Measurements from ENCODE around the gene PAIP2.
"Not testable (repeated sequence)": the region's sequence is repeated elsewhere in the genome, so short reads cannot be mapped to it uniquely, and the experiment has no call there.

The PAIP2 gene

DNA sequence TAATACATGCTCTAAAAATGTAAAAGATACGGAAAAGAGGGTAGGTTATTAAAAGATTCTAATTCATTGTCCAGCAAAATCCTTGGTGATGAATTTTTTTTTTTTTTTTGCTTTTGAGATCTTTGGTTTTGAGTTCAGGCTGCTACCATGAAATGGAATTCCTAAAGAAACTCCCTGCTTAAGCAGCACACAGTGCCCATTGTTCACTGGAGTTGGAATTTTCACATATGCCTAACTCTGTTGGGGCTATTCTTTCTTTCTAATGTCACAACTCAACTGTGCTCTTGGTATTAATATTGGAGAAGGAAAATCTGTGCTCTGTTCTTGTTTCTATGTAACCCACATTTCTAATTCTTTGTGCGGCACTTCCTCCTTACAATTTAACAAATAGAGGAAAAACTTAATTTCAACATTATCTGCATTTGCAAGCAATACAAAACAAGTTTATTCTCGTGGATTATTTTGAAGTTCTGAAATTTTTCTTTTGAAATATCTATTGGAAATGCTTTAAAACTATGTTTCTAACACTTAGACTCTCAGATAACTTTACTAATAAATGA is 26.5 kb upstream of the PAIP2 start:
- no peak for DNase-seq (ENCODE audit: low read depth in 2 of 2)

GRCh38 chr5:139335811-139336210 is 5.8 kb upstream of the PAIP2 start:
- no peak for DNase-seq (ENCODE audit: low read depth in 2 of 2)

GRCh38 chr5:139340051-139340450 is 1.6 kb upstream of the PAIP2 start:
- no peak for DNase-seq (ENCODE audit: low read depth in 2 of 2)

GRCh38 chr5:139341187-139341688 is 416 bp upstream of the PAIP2 start:
- DNase-seq (ENCODE audit: low read depth in 2 of 2) = no peak

DNA sequence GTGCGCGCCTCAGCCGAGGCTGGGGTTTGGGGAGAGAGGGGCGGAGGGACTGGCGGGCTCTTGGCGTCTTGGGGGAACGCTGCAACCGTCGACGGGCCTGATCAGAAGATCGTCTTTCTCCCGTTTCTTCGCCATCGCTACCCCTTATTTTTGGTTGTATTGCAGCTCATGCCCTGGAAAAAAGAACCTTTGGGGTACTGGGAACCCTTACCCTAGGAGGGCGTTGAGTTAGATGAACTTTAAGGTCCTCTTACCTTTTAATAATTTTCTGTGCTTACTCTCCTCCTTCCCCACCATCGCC is 719 bp downstream of the PAIP2 start:
- DNase-seq (ENCODE audit: low read depth in 2 of 2) = peak in 1 of 2 donors; percentile 67

DNA sequence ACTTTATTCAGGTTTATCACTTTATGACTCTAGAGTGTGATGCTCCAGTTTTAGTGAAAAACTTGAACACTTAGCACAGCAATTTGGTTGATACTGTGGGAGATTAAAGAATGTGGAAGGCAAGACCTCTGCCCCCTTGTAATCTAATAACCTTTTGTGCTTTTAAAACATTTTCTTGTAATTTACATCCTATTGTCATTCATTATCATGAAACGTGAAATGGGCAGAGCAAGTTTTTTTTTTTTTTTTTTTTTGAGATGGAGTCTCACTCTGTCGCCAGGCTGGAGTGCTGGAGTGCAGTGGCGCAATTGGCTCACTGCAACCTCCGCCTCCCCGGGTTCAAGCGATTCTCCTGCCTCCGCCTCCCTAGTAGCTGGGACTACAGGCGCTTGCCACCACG is 1.8 kb downstream of the PAIP2 start:
- no peak for DNase-seq (ENCODE audit: low read depth in 2 of 2)

- DNase-seq (ENCODE audit: low read depth in 2 of 2) = no peak
Observed at GRCh38 chr5:139344177-139344576, 2.5 kb downstream of the PAIP2 start.

DNA sequence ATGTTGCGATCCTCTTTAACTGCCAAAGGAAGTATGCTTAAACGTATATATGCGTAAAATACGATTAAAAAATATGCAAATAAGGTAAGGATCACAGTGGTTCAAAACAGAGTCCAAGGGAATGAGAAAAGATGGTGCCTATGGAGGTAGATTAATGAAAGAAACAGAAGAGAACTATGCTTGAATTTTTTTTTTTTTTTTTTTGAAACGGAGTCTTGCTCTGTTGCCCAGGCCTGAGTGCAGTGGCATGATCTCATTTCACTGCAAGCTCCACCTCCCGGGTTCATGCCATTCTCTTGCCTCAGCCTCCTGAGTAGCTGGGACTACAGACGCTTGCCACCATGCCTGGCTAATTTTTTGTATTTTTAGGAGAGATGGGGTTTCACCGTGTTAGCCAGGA is 3.8 kb downstream of the PAIP2 start:
- DNase-seq (ENCODE audit: low read depth in 2 of 2) = not testable (repeated sequence)

DNA sequence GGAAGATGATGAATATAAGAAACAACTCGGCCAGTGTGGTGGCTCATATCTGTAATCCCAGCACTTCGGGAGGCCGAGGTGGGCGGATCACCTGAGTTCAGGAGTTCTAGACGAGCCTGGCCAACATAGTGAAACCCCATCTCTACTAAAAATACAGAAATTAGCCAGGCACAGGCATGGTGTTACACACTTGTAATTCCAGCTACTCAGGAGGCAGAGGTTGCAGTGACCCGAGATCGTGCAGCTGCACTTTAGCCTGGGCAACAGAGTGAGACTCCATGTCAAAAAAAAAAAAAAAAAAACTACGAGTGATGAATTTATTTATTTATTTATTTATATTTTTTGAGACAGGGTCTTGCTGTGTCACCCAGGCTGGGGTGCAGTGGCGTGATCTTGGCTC is 6.2 kb downstream of the PAIP2 start:
- not testable (repeated sequence) for DNase-seq (ENCODE audit: low read depth in 2 of 2)

GRCh38 chr5:139354186-139354585 is 12.5 kb downstream of the PAIP2 start:
- no peak for DNase-seq (ENCODE audit: low read depth in 2 of 2)

GRCh38 chr5:139355900-139356299 is 14.2 kb downstream of the PAIP2 start:
- not testable (repeated sequence) for DNase-seq (ENCODE audit: low read depth in 2 of 2)

- DNase-seq (ENCODE audit: low read depth in 2 of 2) = no peak
Observed at GRCh38 chr5:139358064-139358463, 16.4 kb downstream of the PAIP2 start.

GRCh38 chr5:139360384-139360783 is 18.7 kb downstream of the PAIP2 start:
- no peak for DNase-seq (ENCODE audit: low read depth in 2 of 2)

- DNase-seq (ENCODE audit: low read depth in 2 of 2) = no peak
Observed at GRCh38 chr5:139361835-139362429, 20.3 kb downstream of the PAIP2 start.

DNA sequence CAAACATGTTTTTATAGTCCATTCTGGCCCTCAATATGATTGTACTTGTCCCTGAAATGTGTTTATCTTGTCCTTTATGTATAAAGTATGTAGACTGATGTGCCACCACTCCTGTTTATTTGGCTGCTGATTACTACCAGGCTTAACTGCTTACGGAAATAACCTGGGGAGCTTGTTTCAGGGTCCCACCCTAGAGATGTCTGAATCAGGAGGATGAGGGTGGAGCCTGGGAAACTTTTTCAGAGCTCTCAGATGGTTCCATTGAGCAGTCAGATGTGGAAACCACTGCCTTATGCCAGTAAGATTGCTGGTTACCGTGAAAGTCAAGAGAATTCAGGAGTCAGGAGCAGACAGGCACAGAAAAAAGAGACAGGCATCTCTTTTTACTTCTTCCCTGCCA is 22.3 kb downstream of the PAIP2 start:
- DNase-seq (ENCODE audit: low read depth in 2 of 2) = no peak

DNA sequence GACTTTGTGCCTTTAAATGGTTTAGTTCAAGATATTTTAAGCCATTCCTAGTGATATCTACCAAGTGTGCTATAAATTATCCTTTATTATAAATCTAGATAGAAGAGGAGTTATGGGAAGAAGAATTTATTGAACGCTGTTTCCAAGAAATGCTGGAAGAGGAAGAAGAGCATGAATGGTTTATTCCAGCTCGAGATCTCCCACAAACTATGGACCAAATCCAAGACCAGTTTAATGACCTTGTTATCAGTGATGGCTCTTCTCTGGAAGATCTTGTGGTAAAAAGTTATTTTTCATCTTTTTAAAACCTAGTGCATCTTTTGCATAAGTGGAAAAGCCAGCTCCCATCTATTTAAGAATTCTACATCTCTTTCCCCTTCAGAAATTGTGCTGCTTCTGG is 22.8 kb downstream of the PAIP2 start:
- no peak for DNase-seq (ENCODE audit: low read depth in 2 of 2)

DNA sequence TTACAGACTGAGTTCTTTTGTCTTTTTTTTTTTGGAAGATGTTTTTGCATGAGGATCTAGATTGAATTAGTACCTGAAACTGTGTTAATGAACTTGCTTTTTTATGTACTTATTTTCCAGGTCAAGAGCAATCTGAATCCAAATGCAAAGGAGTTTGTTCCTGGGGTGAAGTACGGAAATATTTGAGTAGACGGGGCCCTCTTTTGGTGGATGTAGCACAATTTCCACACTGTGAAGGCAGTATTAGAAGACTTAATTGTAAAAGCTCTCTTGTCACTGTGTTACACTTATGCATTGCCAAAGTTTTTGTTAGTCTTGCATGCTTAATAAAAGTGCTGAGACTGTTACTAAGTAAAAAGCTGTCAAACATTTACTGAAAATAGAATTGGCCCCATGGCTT is 27.0 kb downstream of the PAIP2 start:
- DNase-seq (ENCODE audit: low read depth in 2 of 2) = no peak

DNA sequence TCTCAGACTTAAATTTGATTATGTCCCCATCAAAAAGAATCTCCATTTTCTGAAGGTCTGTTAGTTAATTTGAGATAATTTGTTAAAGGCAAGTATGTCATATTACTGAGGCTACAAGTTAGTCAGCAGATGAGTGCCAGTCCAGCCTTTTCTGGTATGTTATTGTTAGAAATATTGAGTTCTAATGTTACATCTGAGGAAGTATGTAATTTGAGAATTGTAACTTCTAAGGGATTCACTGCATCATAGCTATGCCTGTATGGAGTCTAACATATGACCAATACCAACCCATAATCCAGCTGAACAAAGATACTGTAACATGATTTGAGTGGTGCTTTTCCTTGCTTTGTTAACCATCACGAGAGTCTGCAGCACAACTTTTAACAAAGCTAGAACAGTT is 27.5 kb downstream of the PAIP2 start:
- DNase-seq (ENCODE audit: low read depth in 2 of 2) = no peak

GRCh38 chr5:139371482-139372435 is 30.1 kb downstream of the PAIP2 start:
- DNase-seq (ENCODE audit: low read depth in 2 of 2) = no peak

DNA sequence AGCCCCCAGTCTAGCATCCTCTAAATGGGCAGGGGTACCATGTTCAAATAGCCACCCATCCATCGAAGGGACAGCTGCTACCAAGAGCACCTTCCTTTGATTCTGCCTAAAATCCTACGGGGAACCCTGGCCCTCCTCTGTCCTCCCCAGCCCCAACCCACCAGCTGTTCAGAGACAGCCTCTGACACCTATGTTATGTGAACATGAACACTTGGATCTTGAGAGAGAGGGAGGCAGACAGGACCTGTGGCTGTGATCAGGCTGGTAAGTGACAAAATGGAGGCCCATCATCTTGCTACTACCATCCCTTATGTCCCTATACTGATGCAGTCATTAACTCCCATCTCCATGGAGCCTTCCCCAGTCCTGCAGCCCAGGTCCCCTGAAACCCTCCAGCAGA is 33.3 kb downstream of the PAIP2 start:
- DNase-seq (ENCODE audit: low read depth in 2 of 2) = no peak

- DNase-seq (ENCODE audit: low read depth in 2 of 2) = no peak
Observed at GRCh38 chr5:139376364-139376763, 34.7 kb downstream of the PAIP2 start.

DNA sequence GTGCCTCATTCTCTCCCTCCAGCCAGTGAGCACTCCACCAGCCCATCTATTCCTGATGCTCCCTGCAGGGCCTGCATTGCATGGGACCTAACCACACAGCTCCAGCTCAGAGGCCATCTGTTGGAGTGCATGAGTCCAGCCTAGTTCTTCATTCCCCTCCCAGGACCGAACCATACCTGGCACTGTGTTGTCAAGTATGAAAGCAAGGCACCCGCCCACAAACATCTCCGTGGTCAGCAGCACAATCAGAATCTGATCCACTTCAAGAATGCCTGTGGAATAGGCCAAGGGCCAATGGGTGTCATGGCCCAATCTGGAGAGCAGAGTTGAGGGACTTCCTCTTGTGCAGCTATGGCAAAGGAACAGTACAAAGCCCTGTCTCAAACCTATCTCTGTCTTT is 35.6 kb downstream of the PAIP2 start:
- DNase-seq (ENCODE audit: low read depth in 2 of 2) = no peak
